Endodermal cell (in vitro differentiated cells): Measurements from ENCODE around the gene ZFYVE21. TPM values are rescaled to one million over a fixed set of nuclear protein-coding genes. Genes with fewer than 3 reads are reported as not detected.

Source experiments
- DNase-seq: peaks from one replicate; pipeline ENCODE4 v3.0.0-alpha.2; 2017
- H3K27ac ChIP-seq: 2 replicates; pipeline ENCODE4 v1.5.1; 2013; ENCODE audit warnings: mild to moderate bottlenecking, low read depth, low read length, moderate library complexity
- H3K27me3 ChIP-seq: 2 replicates; pipeline ENCODE4 v1.6.1; 2013; ENCODE audit warnings: mild to moderate bottlenecking, low read length, moderate library complexity; ENCODE audit not compliant: insufficient read depth, control insufficient read depth, poor library complexity, severe bottlenecking
- H3K36me3 ChIP-seq: 2 replicates; pipeline ENCODE4 v1.7.0; 2013; ENCODE audit warnings: mild to moderate bottlenecking, low read length, moderate library complexity; ENCODE audit not compliant: control insufficient read depth, insufficient read depth
- H3K4me1 ChIP-seq: one replicate; pipeline ENCODE4 v1.7.0; 2013; ENCODE audit warnings: low read length; ENCODE audit not compliant: control insufficient read depth, insufficient read depth
- H3K4me3 ChIP-seq: 2 replicates; pipeline ENCODE4 v1.5.1; 2013; ENCODE audit warnings: mild to moderate bottlenecking, low read length, moderate library complexity
- H3K9ac ChIP-seq: 2 replicates; pipeline ENCODE4 v1.6.1; 2013; ENCODE audit warnings: mild to moderate bottlenecking, low read length, moderate library complexity; ENCODE audit not compliant: poor library complexity, severe bottlenecking; ENCODE audit errors: extremely low read depth
- H3K9me3 ChIP-seq: 2 replicates; pipeline ENCODE4 v1.6.1; 2013; ENCODE audit warnings: mild to moderate bottlenecking, low read length, moderate library complexity; ENCODE audit not compliant: control insufficient read depth
- H3K27ac Mint-ChIP-seq: 2 replicates; pipeline ENCODE4 v1.8.0; 2020; ENCODE audit warnings: mixed read lengths
- H3K27me3 Mint-ChIP-seq: 2 replicates; pipeline ENCODE4 v1.8.0; 2021; ENCODE audit warnings: mild to moderate bottlenecking, mixed read lengths; ENCODE audit not compliant: insufficient read depth
- H3K36me3 Mint-ChIP-seq: 2 replicates; pipeline ENCODE4 v1.8.0; 2020; ENCODE audit warnings: low read depth, mixed read lengths
- H3K4me1 Mint-ChIP-seq: 2 replicates; pipeline ENCODE4 v1.8.0; 2020; ENCODE audit warnings: mixed read lengths
- H3K4me3 Mint-ChIP-seq: 2 replicates; pipeline ENCODE4 v1.8.0; 2020; ENCODE audit warnings: mild to moderate bottlenecking, moderate library complexity, mixed read lengths
- H3K9me3 Mint-ChIP-seq: 2 replicates; pipeline ENCODE4 v1.8.0; 2020; ENCODE audit warnings: mild to moderate bottlenecking, mixed read lengths
- CTCF ChIP-seq: fragments of 200-600 bp; sonication (generic); conservative IDR thresholded peaks from 2 replicates; pipeline ENCODE4 v1.5.0; 2021; ENCODE audit warnings: antibody characterized with exemption, mild to moderate bottlenecking
- WGBS, 2 experiments: methylation state at CpG; one replicate each; pipeline versions ENCODE4 v1.1.5 to v1.1.7; 2013; ENCODE audit warnings: missing lambda C conversion rate in 2 of 2, mixed read lengths in 1 of 2; ENCODE audit not compliant: insufficient coverage in 1 of 2, insufficient read length in 1 of 2; 5-methylcytosine and 5-hydroxymethylcytosine counted together
- total RNA-seq, 2 donors: library from RNA; stranded (reverse); fragmentation: NEBNext Ultra II Directional in 1 of 2; extraction: Animal tissue kit (Norgen Biotek cat#: 25700) in 1 of 2; gene quantifications; 2 replicates in 1 of 2; 3 replicates in 1 of 2; pipeline ENCODE4 v1.2.1, GENCODE V29; 2021

ZFYVE21 gene
- total RNA-seq, 2 donors from 2014 or later = 42.5 to 55.6 TPM

- no peaks in the 10 kb centered on the region for H3K27me3 Mint-ChIP-seq
- WGBS, 2 experiments = 93 to 98% methylated on average over 8 to 14 of the region's 14 CpGs
- H3K36me3 Mint-ChIP-seq = peaks cover 34% of the 10 kb centered on the region
Measured at GRCh38 chr14:103742499-103743255, 27.1 kb downstream of the ZFYVE21 start.

GRCh38 chr14:103743691-103744090, 28.1 kb downstream of the ZFYVE21 start:
- peak overlapping the region; percentile 35 for H3K27ac Mint-ChIP-seq
- DNase-seq = peak; percentile 43
- Histone ChIP-seq H3K4me3 (no peak overlapping the region), H3K9me3 (no peaks in the 10 kb centered on the region), H3K4me1 (no peaks in the 10 kb centered on the region), H3K27me3 (no peaks in the 10 kb centered on the region), H3K36me3 (peaks cover 11% of the 10 kb centered on the region), H3K9ac (no peak overlapping the region), H3K27ac (no peak overlapping the region)
- H3K4me3 Mint-ChIP-seq = no peak overlapping the region
- H3K27me3 Mint-ChIP-seq = no peaks in the 10 kb centered on the region
- 95 to 96% methylated on average over 14 to 15 of the region's 15 CpGs for WGBS, 2 experiments
- TF ChIP-seq CTCF = no peak
- H3K36me3 Mint-ChIP-seq = peaks cover 28% of the 10 kb centered on the region
- no peaks in the 10 kb centered on the region for H3K9me3 Mint-ChIP-seq
- H3K4me1 Mint-ChIP-seq = peaks cover 8% of the 10 kb centered on the region

More at GRCh38 chr14:103742499-103743255, 27.1 kb downstream of the ZFYVE21 start:
- DNase-seq = peak; percentile 29
- Histone ChIP-seq H3K27me3 (no peaks in the 10 kb centered on the region), H3K4me3 (no peak overlapping the region), H3K9ac (no peak overlapping the region), H3K27ac (no peak overlapping the region), H3K4me1 (no peaks in the 10 kb centered on the region), H3K36me3 (peaks cover 11% of the 10 kb centered on the region), H3K9me3 (no peaks in the 10 kb centered on the region)
- no peak overlapping the region for H3K4me3 Mint-ChIP-seq
- TF ChIP-seq CTCF = no peak
- H3K9me3 Mint-ChIP-seq = no peaks in the 10 kb centered on the region
- H3K27ac Mint-ChIP-seq = no peak overlapping the region
- peaks cover 8% of the 10 kb centered on the region for H3K4me1 Mint-ChIP-seq

- H3K9me3 ChIP-seq = no peaks in the 10 kb centered on the region
- no peaks in the 10 kb centered on the region for H3K9me3 Mint-ChIP-seq
- H3K36me3 ChIP-seq = peaks cover 5% of the 10 kb centered on the region
- peaks cover 8% of the 10 kb centered on the region for H3K4me1 Mint-ChIP-seq
- H3K4me3 ChIP-seq = no peak overlapping the region
- H3K27me3 ChIP-seq = no peaks in the 10 kb centered on the region
- H3K27me3 Mint-ChIP-seq = no peaks in the 10 kb centered on the region
- no peak overlapping the region for H3K4me3 Mint-ChIP-seq
- H3K36me3 Mint-ChIP-seq = peaks cover 23% of the 10 kb centered on the region
- no peaks in the 10 kb centered on the region for H3K4me1 ChIP-seq
- no peak for TF ChIP-seq CTCF
- H3K27ac Mint-ChIP-seq = no peak overlapping the region
- DNase-seq = peak; percentile 49
- no peak overlapping the region for H3K9ac ChIP-seq
- H3K27ac ChIP-seq = no peak overlapping the region
- 91 to 92% methylated on average over 15 of the region's 15 CpGs for WGBS, 2 experiments
Measured at GRCh38 chr14:103744621-103745395, 29.2 kb downstream of the ZFYVE21 start.
